ENCODE results near the gene UQCC2.

UQCC2 gene

GRCh38 chr6:33732385-33732784 lies 20.9 kb upstream of the UQCC2 start:
- H3K9ac ChIP-seq (ENCODE audit: low read length) = no peak overlapping the region

GRCh38 chr6:33731751-33732282 lies 20.3 kb upstream of the UQCC2 start:
- no peaks in the 10 kb centered on the region for H3F3A ChIP-seq (ENCODE audit: insufficient read depth, low read length)
- no peaks in the 10 kb centered on the region for H3K9me3 ChIP-seq (ENCODE audit: low read length)

More at GRCh38 chr6:33732385-33732784, 20.9 kb upstream of the UQCC2 start:
- Histone ChIP-seq H3K9me2 (ENCODE audit: low read depth, low read length) (no peaks in the 10 kb centered on the region), H3K4me1 (ENCODE audit: insufficient read depth, low read length, severe bottlenecking) (no peaks in the 10 kb centered on the region), H3F3A (ENCODE audit: insufficient read depth, low read length) (no peaks in the 10 kb centered on the region), H3K36me3 (ENCODE audit: insufficient read depth, low read length) (no peaks in the 10 kb centered on the region), H4K20me1 (ENCODE audit: insufficient read depth, low read length) (no peaks in the 10 kb centered on the region), H3K9me3 (ENCODE audit: low read length) (no peaks in the 10 kb centered on the region), H3K4me2 (ENCODE audit: low read length) (no peak overlapping the region), H3K4me3 (ENCODE audit: low read depth, low read length, poor library complexity, severe bottlenecking) (no peak overlapping the region), H3K27ac (ENCODE audit: low read depth, low read length, poor library complexity, severe bottlenecking) (no peak overlapping the region), H2AFZ (ENCODE audit: low read length) (no peak overlapping the region), H3K79me2 (ENCODE audit: insufficient read depth, low read length) (no peaks in the 10 kb centered on the region), H3K27me3 (ENCODE audit: insufficient read depth, low read length) (peaks cover 12% of the 10 kb centered on the region; the same call in 1 of the 2 replicates)
- TF ChIP-seq CTCF (IDR thresholded peaks at IDR 0.05; ENCODE audit: low read length) (no peak), EZH2 (IDR thresholded peaks at IDR 0.05; ENCODE audit: borderline replicate concordance, low read length) (no peak)

GRCh38 chr6:33731035-33731434 lies 19.5 kb upstream of the UQCC2 start:
- Histone ChIP-seq H3K27ac (ENCODE audit: low read depth, low read length, poor library complexity, severe bottlenecking) (no peak overlapping the region), H3K4me1 (ENCODE audit: insufficient read depth, low read length, severe bottlenecking) (no peaks in the 10 kb centered on the region), H3F3A (ENCODE audit: insufficient read depth, low read length) (no peaks in the 10 kb centered on the region), H3K9me3 (ENCODE audit: low read length) (no peaks in the 10 kb centered on the region), H4K20me1 (ENCODE audit: insufficient read depth, low read length) (no peaks in the 10 kb centered on the region), H3K27me3 (ENCODE audit: insufficient read depth, low read length) (peaks cover 12% of the 10 kb centered on the region; the same call in 1 of the 2 replicates), H3K9me2 (ENCODE audit: low read depth, low read length) (no peaks in the 10 kb centered on the region), H3K79me2 (ENCODE audit: insufficient read depth, low read length) (no peaks in the 10 kb centered on the region), H3K4me3 (ENCODE audit: low read depth, low read length, poor library complexity, severe bottlenecking) (no peak overlapping the region), H2AFZ (ENCODE audit: low read length) (no peak overlapping the region), H3K9ac (ENCODE audit: low read length) (no peak overlapping the region), H3K36me3 (ENCODE audit: insufficient read depth, low read length) (no peaks in the 10 kb centered on the region), H3K4me2 (ENCODE audit: low read length) (no peak overlapping the region)
- no peak for TF ChIP-seq CTCF (IDR thresholded peaks at IDR 0.05; ENCODE audit: low read length)
- no peak for TF ChIP-seq EZH2 (IDR thresholded peaks at IDR 0.05; ENCODE audit: borderline replicate concordance, low read length)

More at GRCh38 chr6:33731751-33732282, 20.3 kb upstream of the UQCC2 start:
- H4K20me1 ChIP-seq (ENCODE audit: insufficient read depth, low read length) = no peaks in the 10 kb centered on the region
- peaks cover 12% of the 10 kb centered on the region; the same call in 1 of the 2 replicates for H3K27me3 ChIP-seq (ENCODE audit: insufficient read depth, low read length)
- no peak overlapping the region for H3K4me2 ChIP-seq (ENCODE audit: low read length)
- H2AFZ ChIP-seq (ENCODE audit: low read length) = no peak overlapping the region
- H3K79me2 ChIP-seq (ENCODE audit: insufficient read depth, low read length) = no peaks in the 10 kb centered on the region
- no peak for TF ChIP-seq EZH2 (IDR thresholded peaks at IDR 0.05; ENCODE audit: borderline replicate concordance, low read length)
- no peak for TF ChIP-seq CTCF (IDR thresholded peaks at IDR 0.05; ENCODE audit: low read length)
- no peak overlapping the region for H3K9ac ChIP-seq (ENCODE audit: low read length)
- no peak overlapping the region for H3K27ac ChIP-seq (ENCODE audit: low read depth, low read length, poor library complexity, severe bottlenecking)
- H3K36me3 ChIP-seq (ENCODE audit: insufficient read depth, low read length) = no peaks in the 10 kb centered on the region
- H3K4me1 ChIP-seq (ENCODE audit: insufficient read depth, low read length, severe bottlenecking) = no peaks in the 10 kb centered on the region
- H3K4me3 ChIP-seq (ENCODE audit: low read depth, low read length, poor library complexity, severe bottlenecking) = no peak overlapping the region
- no peaks in the 10 kb centered on the region for H3K9me2 ChIP-seq (ENCODE audit: low read depth, low read length)
